Measurements from ENCODE around the gene ERBB3.
A peak's percentile ranks its signal among the peaks of the same experiment; 100 is the strongest.
"Not testable (repeated sequence)": the region's sequence is repeated elsewhere in the genome, so short reads cannot be mapped to it uniquely, and the experiment has no call there.

Gene ERBB3

GRCh38 chr12:56053407-56053893, 26.5 kb upstream of the ERBB3 start:
- H3K4me3 Mint-ChIP-seq = no peak overlapping the region
- no peak for ATAC-seq (replicated peaks)
- no peaks in the 10 kb centered on the region for H3K9me3 Mint-ChIP-seq
- H3K27ac Mint-ChIP-seq = no peak overlapping the region
- H3K4me1 Mint-ChIP-seq (ENCODE audit: low read depth in 2 of 2) = peaks cover 5 to 6% of the 10 kb centered on the region in 2 donors
- H3K36me3 Mint-ChIP-seq (ENCODE audit: insufficient read depth) = no peaks in the 10 kb centered on the region
- DNase-seq = no peak
- no peaks in the 10 kb centered on the region for H3K27me3 Mint-ChIP-seq

GRCh38 chr12:56059964-56060363, 20.0 kb upstream of the ERBB3 start:
- not testable (repeated sequence) for ATAC-seq (replicated peaks); DNase-seq; H3K4me3 Mint-ChIP-seq; H3K4me1 Mint-ChIP-seq (ENCODE audit: low read depth in 2 of 2); H3K27ac Mint-ChIP-seq; H3K27me3 Mint-ChIP-seq; H3K36me3 Mint-ChIP-seq (ENCODE audit: insufficient read depth); H3K9me3 Mint-ChIP-seq

- Mint-ChIP-seq H3K9me3 (no peaks in the 10 kb centered on the region), H3K27me3 (peaks cover 0 to 8% of the 10 kb centered on the region in 2 donors), H3K27ac (no peak overlapping the region), H3K4me3 (no peak overlapping the region), H3K36me3 (ENCODE audit: insufficient read depth) (no peaks in the 10 kb centered on the region), H3K4me1 (ENCODE audit: low read depth in 2 of 2) (no peaks in the 10 kb centered on the region)
- DNase-seq = no peak
- no peak for ATAC-seq (replicated peaks)
These were observed 18.0 kb upstream of the ERBB3 start for GRCh38 chr12:56061982-56062381.

- H3K4me3 Mint-ChIP-seq = no peak overlapping the region
- no peak for DNase-seq
- ATAC-seq (replicated peaks) = no peak
- no peaks in the 10 kb centered on the region for H3K36me3 Mint-ChIP-seq (ENCODE audit: insufficient read depth)
- no peaks in the 10 kb centered on the region for H3K4me1 Mint-ChIP-seq (ENCODE audit: low read depth in 2 of 2)
- H3K27me3 Mint-ChIP-seq = peaks cover 0 to 8% of the 10 kb centered on the region in 2 donors
- H3K9me3 Mint-ChIP-seq = no peaks in the 10 kb centered on the region
- no peak overlapping the region for H3K27ac Mint-ChIP-seq
These were observed 17.0 kb upstream of the ERBB3 start for GRCh38 chr12:56062996-56063395.

GRCh38 chr12:56071648-56072047, 8.3 kb upstream of the ERBB3 start:
- no peak for DNase-seq
- no peaks in the 10 kb centered on the region for H3K27me3 Mint-ChIP-seq

GRCh38 chr12:56074396-56074795, 5.6 kb upstream of the ERBB3 start:
- Mint-ChIP-seq H3K27me3 (no peaks in the 10 kb centered on the region), H3K27ac (no peak overlapping the region), H3K36me3 (ENCODE audit: insufficient read depth) (no peaks in the 10 kb centered on the region), H3K9me3 (no peaks in the 10 kb centered on the region), H3K4me1 (ENCODE audit: low read depth in 2 of 2) (peaks cover 0 to 2% of the 10 kb centered on the region in 2 donors), H3K4me3 (no peak overlapping the region)
- ATAC-seq (replicated peaks) (no peak), DNase-seq (no peak)

More at GRCh38 chr12:56071648-56072047, 8.3 kb upstream of the ERBB3 start:
- no peak overlapping the region for H3K4me3 Mint-ChIP-seq
- no peaks in the 10 kb centered on the region for H3K36me3 Mint-ChIP-seq (ENCODE audit: insufficient read depth)
- H3K9me3 Mint-ChIP-seq = no peaks in the 10 kb centered on the region
- no peak for ATAC-seq (replicated peaks)
- H3K27ac Mint-ChIP-seq = no peak overlapping the region
- H3K4me1 Mint-ChIP-seq (ENCODE audit: low read depth in 2 of 2) = peaks cover 0 to 2% of the 10 kb centered on the region in 2 donors

GRCh38 chr12:56077966-56078365, 2.0 kb upstream of the ERBB3 start:
- H3K4me1 Mint-ChIP-seq (ENCODE audit: low read depth in 2 of 2); ATAC-seq (replicated peaks): not testable (repeated sequence)
- H3K4me3 Mint-ChIP-seq = peak overlapping the region; percentile 27 to 83

GRCh38 chr12:56078427-56078826, 1.5 kb upstream of the ERBB3 start:
- H3K36me3 Mint-ChIP-seq (ENCODE audit: insufficient read depth) = peaks cover 3% of the 10 kb centered on the region
- peaks cover 0 to 18% of the 10 kb centered on the region in 2 donors for H3K27me3 Mint-ChIP-seq
- DNase-seq = no peak
- peaks cover 2 to 4% of the 10 kb centered on the region in 2 donors for H3K4me1 Mint-ChIP-seq (ENCODE audit: low read depth in 2 of 2)
- H3K4me3 Mint-ChIP-seq = peak overlapping the region; percentile 83 to 84
- no peak for ATAC-seq (replicated peaks)
- no peaks in the 10 kb centered on the region for H3K9me3 Mint-ChIP-seq
- H3K27ac Mint-ChIP-seq = peak overlapping the region in 1 of 2 donors; percentile 41

More at GRCh38 chr12:56077966-56078365, 2.0 kb upstream of the ERBB3 start:
- H3K27ac Mint-ChIP-seq = peak overlapping the region in 1 of 2 donors; percentile 41
- H3K27me3 Mint-ChIP-seq = peaks cover 0 to 17% of the 10 kb centered on the region in 2 donors
- not testable (repeated sequence) for DNase-seq; H3K9me3 Mint-ChIP-seq; H3K36me3 Mint-ChIP-seq (ENCODE audit: insufficient read depth)

GRCh38 chr12:56078931-56079722, 838 bp upstream of the ERBB3 start:
- Mint-ChIP-seq H3K27ac (no peak overlapping the region), H3K36me3 (ENCODE audit: insufficient read depth) (peaks cover 3% of the 10 kb centered on the region), H3K27me3 (peaks cover 6 to 25% of the 10 kb centered on the region in 2 donors), H3K4me1 (ENCODE audit: low read depth in 2 of 2) (peaks cover 2 to 4% of the 10 kb centered on the region in 2 donors), H3K4me3 (peak overlapping the region; percentile 83 to 84), H3K9me3 (no peaks in the 10 kb centered on the region)
- peak; percentile 41 to 42 (median 41) for DNase-seq
- ATAC-seq (replicated peaks) = peak; percentile 73

- peaks cover 6 to 26% of the 10 kb centered on the region in 2 donors for H3K27me3 Mint-ChIP-seq
- DNase-seq (no peak), ATAC-seq (replicated peaks) (no peak)
- H3K4me1 Mint-ChIP-seq (ENCODE audit: low read depth in 2 of 2) = peaks cover 2 to 4% of the 10 kb centered on the region in 2 donors
- peak overlapping the region; percentile 83 to 84 for H3K4me3 Mint-ChIP-seq
- H3K36me3 Mint-ChIP-seq (ENCODE audit: insufficient read depth) = peaks cover 3% of the 10 kb centered on the region
- no peak overlapping the region for H3K27ac Mint-ChIP-seq
- H3K9me3 Mint-ChIP-seq = no peaks in the 10 kb centered on the region
These were observed 682 bp downstream of the ERBB3 start for GRCh38 chr12:56080556-56081138.

- ATAC-seq (replicated peaks) (no peak), DNase-seq (no peak)
- Mint-ChIP-seq H3K27me3 (peaks cover 6 to 26% of the 10 kb centered on the region in 2 donors), H3K4me3 (peak overlapping the region; percentile 83 to 84), H3K9me3 (no peaks in the 10 kb centered on the region), H3K4me1 (ENCODE audit: low read depth in 2 of 2) (peaks cover 2 to 4% of the 10 kb centered on the region in 2 donors), H3K27ac (no peak overlapping the region), H3K36me3 (ENCODE audit: insufficient read depth) (peaks cover 3% of the 10 kb centered on the region)
These were observed 1.7 kb downstream of the ERBB3 start for GRCh38 chr12:56081393-56082347.

GRCh38 chr12:56082382-56082781, 2.4 kb downstream of the ERBB3 start:
- peaks cover 6 to 26% of the 10 kb centered on the region in 2 donors for H3K27me3 Mint-ChIP-seq
- DNase-seq (no peak), ATAC-seq (replicated peaks) (no peak)
- H3K4me1 Mint-ChIP-seq (ENCODE audit: low read depth in 2 of 2) = peaks cover 2 to 4% of the 10 kb centered on the region in 2 donors
- no peaks in the 10 kb centered on the region for H3K9me3 Mint-ChIP-seq
- no peak overlapping the region for H3K27ac Mint-ChIP-seq
- H3K4me3 Mint-ChIP-seq = no peak overlapping the region
- H3K36me3 Mint-ChIP-seq (ENCODE audit: insufficient read depth) = peaks cover 3% of the 10 kb centered on the region

- Mint-ChIP-seq H3K4me1 (ENCODE audit: low read depth in 2 of 2) (peaks cover 2 to 4% of the 10 kb centered on the region in 2 donors), H3K27ac (no peak overlapping the region), H3K9me3 (no peaks in the 10 kb centered on the region), H3K4me3 (no peak overlapping the region), H3K36me3 (ENCODE audit: insufficient read depth) (peaks cover 3% of the 10 kb centered on the region), H3K27me3 (peaks cover 6 to 26% of the 10 kb centered on the region in 2 donors)
- DNase-seq = no peak
- ATAC-seq (replicated peaks) = no peak
These were observed 3.0 kb downstream of the ERBB3 start for GRCh38 chr12:56082967-56083366.

Data from effector memory CD8-positive, alpha-beta T cell (primary cell).